Measurements from ENCODE around the gene CHRNA10.

GRCh38 chr11:3632070-3632660, 39.0 kb downstream of the CHRNA10 start:
- TF ChIP-seq CTCF (IDR thresholded peaks at IDR 0.05), result no peak
- no peak for TF ChIP-seq EZH2 (IDR thresholded peaks at IDR 0.05; ENCODE audit: borderline replicate concordance, insufficient read depth, low read depth, low read length, poor library complexity, severe bottlenecking)

All from B cell (primary cell).